ENCODE results near the gene FBXW9.
A peak's percentile ranks its signal among the peaks of the same experiment; 100 is the strongest.

The FBXW9 gene

GRCh38 chr19:12641456-12641855, 55.0 kb downstream of the FBXW9 start:
- no peak for TF ChIP-seq YY1 (IDR thresholded peaks at IDR 0.05; ENCODE audit: low read depth)
- no peak for TF ChIP-seq CREB1 (IDR thresholded peaks at IDR 0.05; ENCODE audit: low read depth)
- TF ChIP-seq CEBPB (IDR thresholded peaks at IDR 0.05) = no peak
- TF ChIP-seq MAX (IDR thresholded peaks at IDR 0.05) = no peak
- TF ChIP-seq NFIC (IDR thresholded peaks at IDR 0.05) = no peak
- TF ChIP-seq RAD21 (IDR thresholded peaks at IDR 0.05; ENCODE audit: low read depth) = no peak
- TF ChIP-seq FOXM1 (IDR thresholded peaks at IDR 0.05; ENCODE audit: borderline replicate concordance, low read depth) = no peak
- TF ChIP-seq EGR1 (IDR thresholded peaks at IDR 0.05) = no peak

- peak; percentile 68 for TF ChIP-seq RAD21 (IDR thresholded peaks at IDR 0.05; ENCODE audit: low read depth)
- TF ChIP-seq ZBTB7A (IDR thresholded peaks at IDR 0.05; ENCODE audit: low read depth) = no peak
- no peak for TF ChIP-seq EP300 (IDR thresholded peaks at IDR 0.05; ENCODE audit: borderline replicate concordance)
Measured at GRCh38 chr19:12639901-12640613, 56.4 kb downstream of the FBXW9 start.
